Measurements from ENCODE around the gene RPL29.

The RPL29 gene

DNA sequence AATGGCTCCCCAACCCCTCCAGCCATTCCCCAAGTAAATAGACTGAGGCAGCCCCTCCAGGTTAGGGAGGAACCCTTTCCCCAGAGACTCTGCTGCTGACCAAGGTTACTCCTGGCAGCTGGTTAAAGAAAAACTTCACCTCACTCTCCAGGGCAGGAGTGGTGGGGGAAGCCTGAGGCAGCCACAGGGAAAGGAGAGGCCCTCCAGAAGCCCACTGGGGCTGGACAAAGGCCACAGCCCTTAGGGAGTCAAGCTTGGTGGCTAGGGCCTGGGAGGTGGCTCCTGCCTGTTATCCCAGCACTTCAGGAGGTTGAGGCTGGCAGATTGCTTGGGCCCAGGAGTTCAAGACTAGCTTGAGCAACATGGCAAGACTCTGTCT, 11.4 kb downstream of the RPL29 start:
- Histone ChIP-seq H3K27ac (no peak overlapping the region), H3K36me3 (ENCODE audit: insufficient read depth, low read length) (no peaks in the 10 kb centered on the region), H3K9me3 (ENCODE audit: low read depth, low read length) (no peaks in the 10 kb centered on the region), H3K9ac (ENCODE audit: insufficient read length) (no peak overlapping the region), H3K4me3 (no peak overlapping the region)
- TF ChIP-seq POLR2AphosphoS5 (IDR thresholded peaks at IDR 0.05; ENCODE audit: borderline replicate concordance, low read depth, low read length) (no peak), FOXP2 (optimal IDR thresholded peaks at IDR 0.05; ENCODE audit: control extremely low read depth, extremely low read length, insufficient read depth) (no peak), EZH2 (IDR thresholded peaks at IDR 0.05) (no peak)
- DNase-seq (ENCODE audit: low read depth, low spot score): no peak

DNA sequence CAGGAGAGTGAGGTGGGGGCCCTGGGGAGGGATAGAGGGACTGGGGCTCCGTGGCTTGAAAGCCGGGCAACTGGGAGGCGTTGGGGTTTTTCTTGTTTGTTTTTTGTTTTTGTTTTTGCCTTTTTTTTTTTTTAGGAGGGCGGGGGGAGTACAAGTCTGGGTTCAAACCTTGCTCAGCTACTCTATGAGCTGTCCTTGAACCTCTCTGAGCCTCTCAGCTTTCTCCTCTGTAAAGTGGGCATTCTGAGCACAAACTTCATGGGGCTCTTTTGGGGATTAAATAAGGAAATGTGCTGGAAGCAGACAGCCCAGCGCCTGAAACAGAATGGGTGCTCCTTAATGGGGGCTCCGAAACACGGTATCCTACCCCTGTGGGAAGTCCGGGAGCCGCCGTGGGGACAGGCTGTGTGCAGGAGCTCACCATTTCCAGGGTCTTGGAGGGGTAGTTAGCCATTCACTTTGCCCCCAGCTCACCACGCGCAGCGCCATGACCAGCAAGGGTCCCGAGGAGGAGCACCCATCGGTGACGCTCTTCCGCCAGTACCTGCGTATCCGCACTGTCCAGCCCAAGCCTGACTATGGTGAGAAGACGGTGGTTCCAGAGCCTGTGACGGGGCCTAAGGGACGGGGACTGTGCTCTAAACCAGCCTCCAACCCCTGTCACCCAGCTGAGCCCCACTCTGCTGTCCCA, 12.0 kb downstream of the RPL29 start:
- TF ChIP-seq POLR2AphosphoS5 (IDR thresholded peaks at IDR 0.05; ENCODE audit: borderline replicate concordance, low read depth, low read length): no peak
- no peak for TF ChIP-seq FOXP2 (optimal IDR thresholded peaks at IDR 0.05; ENCODE audit: control extremely low read depth, extremely low read length, insufficient read depth)
- H3K36me3 ChIP-seq (ENCODE audit: insufficient read depth, low read length): no peaks in the 10 kb centered on the region
- H3K9me3 ChIP-seq (ENCODE audit: low read depth, low read length): no peaks in the 10 kb centered on the region
- no peak overlapping the region for H3K27ac ChIP-seq
- no peak for DNase-seq (ENCODE audit: low read depth, low spot score)
- H3K4me3 ChIP-seq: peak overlapping the region; percentile 47
- no peak overlapping the region for H3K9ac ChIP-seq (ENCODE audit: insufficient read length)

DNA sequence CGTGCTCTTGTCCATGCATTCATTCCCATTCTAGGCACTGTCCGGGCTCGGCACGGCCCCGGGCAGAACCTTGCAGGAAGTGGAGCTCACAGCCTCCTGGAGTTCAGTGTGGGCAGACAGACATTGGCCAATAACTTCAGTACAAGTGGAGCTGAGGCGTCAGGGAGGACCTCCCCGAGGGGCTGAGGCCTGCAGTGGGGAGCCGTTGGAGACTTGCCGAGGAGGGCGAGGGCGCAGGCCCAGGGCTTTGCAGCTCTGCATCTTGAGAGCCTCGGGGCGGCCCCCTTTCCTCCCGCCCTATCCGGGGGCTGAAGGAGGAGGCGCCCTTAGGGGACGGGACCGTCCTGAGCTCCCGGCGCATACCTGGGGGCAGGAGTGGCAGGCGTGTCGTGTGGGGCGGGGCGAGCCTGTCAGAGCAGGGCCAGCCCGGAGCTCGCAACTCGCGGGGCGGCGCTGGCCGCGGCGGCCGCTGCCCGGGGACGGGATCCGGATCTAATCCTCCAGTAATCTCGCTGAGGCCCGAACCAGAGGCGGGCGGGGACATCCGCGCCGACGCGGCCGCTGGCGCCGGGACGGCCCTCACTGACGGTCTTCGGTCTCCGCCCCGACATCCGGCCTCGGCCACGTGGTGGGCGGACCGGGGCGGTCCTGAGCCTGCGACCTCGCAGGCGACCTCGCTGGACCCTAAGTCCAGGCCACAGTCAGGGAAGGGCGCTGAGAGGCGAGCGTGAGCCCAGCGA, 12.7 kb downstream of the RPL29 start, which contains the start of gene ACY1:
TSS of gene ACY1 (plus strand) at position 698 of the 740 bp plus-strand sequence. CDS start 530 bp downstream, outside the sequence.
- no peak for DNase-seq (ENCODE audit: low read depth, low spot score)
- H3K9me3 ChIP-seq (ENCODE audit: low read depth, low read length): no peaks in the 10 kb centered on the region
- no peak for TF ChIP-seq FOXP2 (optimal IDR thresholded peaks at IDR 0.05; ENCODE audit: control extremely low read depth, extremely low read length, insufficient read depth)
- TF ChIP-seq EZH2 (IDR thresholded peaks at IDR 0.05): no peak
- peak; percentile 51 for TF ChIP-seq POLR2AphosphoS5 (IDR thresholded peaks at IDR 0.05; ENCODE audit: borderline replicate concordance, low read depth, low read length)
- no peaks in the 10 kb centered on the region for H3K36me3 ChIP-seq (ENCODE audit: insufficient read depth, low read length)
- no peak within 1 kb of the TSS for H3K27ac ChIP-seq
- H3K4me3 ChIP-seq: peak within 1 kb of the TSS; percentile 47
- H3K9ac ChIP-seq (ENCODE audit: insufficient read length): peak within 1 kb of the TSS; percentile 32

DNA sequence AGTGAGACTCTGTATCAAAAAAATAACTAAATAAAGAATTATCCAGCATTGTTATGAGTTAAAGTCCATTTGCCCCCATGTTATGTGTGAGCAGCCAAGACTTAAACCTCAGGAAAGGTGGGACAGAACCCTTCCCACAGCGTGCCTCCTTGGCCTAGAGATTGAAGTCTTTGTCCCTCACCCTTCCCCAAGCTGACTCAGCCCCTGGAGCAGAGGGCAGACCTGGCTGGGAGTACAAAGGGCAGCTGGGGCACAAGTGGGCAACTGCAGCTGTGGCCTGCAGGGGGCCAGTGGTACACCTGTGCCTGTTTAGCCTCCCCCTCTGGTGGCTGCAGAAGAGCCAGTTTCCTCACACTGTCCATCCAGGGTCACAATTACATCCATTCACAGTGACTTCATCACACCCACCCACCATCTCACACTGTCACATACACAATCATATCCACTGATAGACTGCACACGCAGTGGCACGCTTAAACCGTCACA, 13.3 kb downstream of the RPL29 start:
- H3K27ac ChIP-seq: no peak overlapping the region
- peak overlapping the region; percentile 47 for H3K4me3 ChIP-seq
- no peaks in the 10 kb centered on the region for H3K9me3 ChIP-seq (ENCODE audit: low read depth, low read length)
- H3K36me3 ChIP-seq (ENCODE audit: insufficient read depth, low read length): no peaks in the 10 kb centered on the region
- no peak for DNase-seq (ENCODE audit: low read depth, low spot score)
- TF ChIP-seq EZH2 (IDR thresholded peaks at IDR 0.05) (no peak), POLR2AphosphoS5 (IDR thresholded peaks at IDR 0.05; ENCODE audit: borderline replicate concordance, low read depth, low read length) (no peak), FOXP2 (optimal IDR thresholded peaks at IDR 0.05; ENCODE audit: control extremely low read depth, extremely low read length, insufficient read depth) (no peak)
- H3K9ac ChIP-seq (ENCODE audit: insufficient read length): peak overlapping the region; percentile 32

DNA sequence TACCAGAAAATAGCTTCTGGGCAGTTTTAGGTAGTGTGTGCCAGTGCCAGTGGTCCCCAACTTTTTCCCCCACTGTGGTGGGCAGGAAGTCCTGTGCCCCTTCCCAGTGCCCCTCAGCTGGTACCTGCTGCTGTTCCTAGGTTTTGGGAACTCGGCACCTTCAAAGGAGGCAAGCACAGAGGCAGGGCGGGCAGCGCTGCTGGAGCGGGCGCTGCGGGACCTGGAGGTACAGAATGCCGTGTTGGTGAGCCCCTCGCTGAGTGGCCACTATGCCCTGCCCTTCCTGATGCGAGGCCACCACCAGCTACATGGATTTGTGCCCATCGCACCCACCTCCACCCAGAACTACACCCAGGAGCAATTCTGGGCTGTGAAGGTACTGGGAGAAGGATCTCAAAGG, 15.4 kb downstream of the RPL29 start:
- no peak for TF ChIP-seq FOXP2 (optimal IDR thresholded peaks at IDR 0.05; ENCODE audit: control extremely low read depth, extremely low read length, insufficient read depth)
- TF ChIP-seq POLR2AphosphoS5 (IDR thresholded peaks at IDR 0.05; ENCODE audit: borderline replicate concordance, low read depth, low read length): no peak
- TF ChIP-seq EZH2 (IDR thresholded peaks at IDR 0.05): no peak
- no peaks in the 10 kb centered on the region for H3K36me3 ChIP-seq (ENCODE audit: insufficient read depth, low read length)
- no peak overlapping the region for H3K9ac ChIP-seq (ENCODE audit: insufficient read length)
- H3K9me3 ChIP-seq (ENCODE audit: low read depth, low read length): no peaks in the 10 kb centered on the region
- H3K4me3 ChIP-seq: no peak overlapping the region
- DNase-seq (ENCODE audit: low read depth, low spot score): no peak
- H3K27ac ChIP-seq: no peak overlapping the region

DNA sequence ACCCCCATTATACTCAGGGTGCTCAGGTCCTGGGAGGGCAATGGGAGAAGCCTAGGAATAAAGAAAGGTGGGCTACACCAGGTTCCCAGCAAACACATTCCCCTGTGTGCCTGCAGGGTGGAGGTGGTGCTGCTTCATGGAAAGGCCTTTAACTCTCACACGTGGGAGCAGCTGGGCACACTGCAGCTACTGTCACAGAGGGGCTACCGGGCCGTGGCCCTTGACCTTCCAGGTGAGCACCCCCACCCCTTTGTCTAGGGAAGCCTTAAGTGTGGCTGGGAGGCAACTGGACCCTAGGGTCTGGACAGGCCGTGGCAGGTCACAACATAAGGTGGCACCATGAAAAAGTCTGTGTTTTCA, 17.6 kb downstream of the RPL29 start:
- Histone ChIP-seq H3K4me3 (no peak overlapping the region), H3K9ac (ENCODE audit: insufficient read length) (no peak overlapping the region), H3K36me3 (ENCODE audit: insufficient read depth, low read length) (no peaks in the 10 kb centered on the region), H3K9me3 (ENCODE audit: low read depth, low read length) (no peaks in the 10 kb centered on the region), H3K27ac (no peak overlapping the region)
- no peak for DNase-seq (ENCODE audit: low read depth, low spot score)
- TF ChIP-seq POLR2AphosphoS5 (IDR thresholded peaks at IDR 0.05; ENCODE audit: borderline replicate concordance, low read depth, low read length): no peak
- no peak for TF ChIP-seq FOXP2 (optimal IDR thresholded peaks at IDR 0.05; ENCODE audit: control extremely low read depth, extremely low read length, insufficient read depth)
- no peak for TF ChIP-seq EZH2 (IDR thresholded peaks at IDR 0.05)

DNA sequence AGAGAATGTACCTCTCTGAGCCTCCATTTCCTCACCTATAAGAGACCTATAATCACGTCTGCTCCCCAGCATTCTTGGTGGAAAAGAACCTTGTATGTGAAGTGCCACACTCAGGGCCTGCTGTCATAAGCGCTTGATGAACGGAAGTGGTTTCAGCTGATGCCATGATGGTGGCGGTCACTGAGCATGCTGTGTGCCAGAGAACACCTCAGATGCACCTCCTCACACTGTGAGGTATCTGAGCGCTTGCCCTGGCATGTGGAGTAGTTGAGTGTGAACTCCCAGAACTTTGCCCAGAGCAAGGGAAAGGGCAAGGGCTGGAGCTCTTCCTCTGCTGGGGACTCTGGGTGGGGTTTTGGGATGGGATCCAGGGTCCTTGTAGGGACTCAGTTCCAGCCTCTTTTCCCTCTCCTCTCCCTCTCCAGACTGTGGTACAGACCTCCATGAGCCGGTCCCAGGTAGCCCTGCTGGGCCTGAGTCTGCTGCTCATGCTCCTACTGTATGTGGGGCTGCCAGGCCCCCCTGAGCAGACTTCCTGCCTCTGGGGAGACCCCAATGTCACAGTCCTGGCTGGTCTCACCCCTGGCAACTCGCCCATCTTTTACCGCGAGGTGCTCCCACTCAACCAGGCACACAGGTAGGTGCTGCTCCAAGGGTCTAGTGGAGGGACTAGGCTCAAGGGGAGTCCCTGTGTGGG, 18.1 kb downstream of the RPL29 start:
- no peaks in the 10 kb centered on the region for H3K9me3 ChIP-seq (ENCODE audit: low read depth, low read length)
- no peak for TF ChIP-seq POLR2AphosphoS5 (IDR thresholded peaks at IDR 0.05; ENCODE audit: borderline replicate concordance, low read depth, low read length)
- no peak for TF ChIP-seq FOXP2 (optimal IDR thresholded peaks at IDR 0.05; ENCODE audit: control extremely low read depth, extremely low read length, insufficient read depth)
- H3K9ac ChIP-seq (ENCODE audit: insufficient read length): no peak overlapping the region
- no peak overlapping the region for H3K27ac ChIP-seq
- DNase-seq (ENCODE audit: low read depth, low spot score): no peak
- no peak overlapping the region for H3K4me3 ChIP-seq
- H3K36me3 ChIP-seq (ENCODE audit: insufficient read depth, low read length): no peaks in the 10 kb centered on the region
